ENCODE results near the gene CBLC.

Gene CBLC

DNA sequence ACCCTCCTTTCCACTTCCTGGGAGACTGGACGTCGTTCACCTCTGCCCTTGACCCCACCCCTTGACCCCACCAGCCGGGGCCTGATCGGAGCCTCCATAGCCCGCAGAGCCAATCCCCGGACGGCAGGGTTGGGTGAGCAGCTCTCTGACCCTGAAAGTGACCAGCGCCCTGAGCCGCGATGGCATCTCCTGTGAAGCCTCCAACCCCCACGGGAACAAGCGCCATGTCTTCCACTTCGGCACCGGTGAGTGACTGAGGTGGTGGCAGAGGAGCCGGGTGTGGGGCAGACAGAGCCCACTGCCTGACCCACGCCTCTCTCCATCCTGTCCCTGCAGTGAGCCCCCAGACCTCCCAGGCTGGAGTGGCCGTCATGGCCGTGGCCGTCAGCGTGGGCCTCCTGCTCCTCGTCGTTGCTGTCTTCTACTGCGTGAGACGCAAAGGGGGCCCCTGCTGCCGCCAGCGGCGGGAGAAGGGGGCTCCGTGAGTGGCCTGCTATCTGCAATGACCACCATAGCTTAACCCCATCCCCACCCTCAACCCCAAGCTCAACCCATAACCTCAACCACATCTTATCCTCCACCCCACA is 41.6 kb downstream of the CBLC start:
- Histone ChIP-seq H3K27me3 (ENCODE audit: insufficient read depth, low read length, poor library complexity) (no peaks in the 10 kb centered on the region), H3K36me3 (ENCODE audit: insufficient read depth, low read length) (no peaks in the 10 kb centered on the region), H3K4me2 (ENCODE audit: insufficient read depth, low read length) (no peak overlapping the region), H3K4me1 (ENCODE audit: insufficient read depth, low read length) (no peaks in the 10 kb centered on the region), H4K20me1 (ENCODE audit: insufficient read depth, low read length) (no peaks in the 10 kb centered on the region), H3K9ac (ENCODE audit: low read depth, low read length) (no peak overlapping the region), H3K79me2 (ENCODE audit: insufficient read depth, low read length) (no peaks in the 10 kb centered on the region), H3K4me3 (ENCODE audit: low read depth in 1 of 2, low read length in 2 of 2) (no peak overlapping the region), H2AFZ (ENCODE audit: low read depth, low read length) (no peak overlapping the region), H3K9me3 (ENCODE audit: insufficient read depth, low read length, severe bottlenecking) (no peaks in the 10 kb centered on the region), H3K27ac (ENCODE audit: low read length) (no peak overlapping the region)
- DNase-seq = no peak
- TF ChIP-seq, protein P1, sequence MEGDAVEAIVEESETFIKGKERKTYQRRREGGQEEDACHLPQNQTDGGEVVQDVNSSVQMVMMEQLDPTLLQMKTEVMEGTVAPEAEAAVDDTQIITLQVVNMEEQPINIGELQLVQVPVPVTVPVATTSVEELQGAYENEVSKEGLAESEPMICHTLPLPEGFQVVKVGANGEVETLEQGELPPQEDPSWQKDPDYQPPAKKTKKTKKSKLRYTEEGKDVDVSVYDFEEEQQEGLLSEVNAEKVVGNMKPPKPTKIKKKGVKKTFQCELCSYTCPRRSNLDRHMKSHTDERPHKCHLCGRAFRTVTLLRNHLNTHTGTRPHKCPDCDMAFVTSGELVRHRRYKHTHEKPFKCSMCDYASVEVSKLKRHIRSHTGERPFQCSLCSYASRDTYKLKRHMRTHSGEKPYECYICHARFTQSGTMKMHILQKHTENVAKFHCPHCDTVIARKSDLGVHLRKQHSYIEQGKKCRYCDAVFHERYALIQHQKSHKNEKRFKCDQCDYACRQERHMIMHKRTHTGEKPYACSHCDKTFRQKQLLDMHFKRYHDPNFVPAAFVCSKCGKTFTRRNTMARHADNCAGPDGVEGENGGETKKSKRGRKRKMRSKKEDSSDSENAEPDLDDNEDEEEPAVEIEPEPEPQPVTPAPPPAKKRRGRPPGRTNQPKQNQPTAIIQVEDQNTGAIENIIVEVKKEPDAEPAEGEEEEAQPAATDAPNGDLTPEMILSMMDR (IDR thresholded peaks at IDR 0.05; ENCODE audit: borderline replicate concordance, extremely low read depth, low read length, poor library complexity, severe bottlenecking) = no peak
- TF ChIP-seq EZH2 (IDR thresholded peaks at IDR 0.05; ENCODE audit: borderline replicate concordance, low read depth, low read length, severe bottlenecking) = no peak
- no peak for ATAC-seq (ENCODE audit: insufficient read depth, low read depth)

DNA sequence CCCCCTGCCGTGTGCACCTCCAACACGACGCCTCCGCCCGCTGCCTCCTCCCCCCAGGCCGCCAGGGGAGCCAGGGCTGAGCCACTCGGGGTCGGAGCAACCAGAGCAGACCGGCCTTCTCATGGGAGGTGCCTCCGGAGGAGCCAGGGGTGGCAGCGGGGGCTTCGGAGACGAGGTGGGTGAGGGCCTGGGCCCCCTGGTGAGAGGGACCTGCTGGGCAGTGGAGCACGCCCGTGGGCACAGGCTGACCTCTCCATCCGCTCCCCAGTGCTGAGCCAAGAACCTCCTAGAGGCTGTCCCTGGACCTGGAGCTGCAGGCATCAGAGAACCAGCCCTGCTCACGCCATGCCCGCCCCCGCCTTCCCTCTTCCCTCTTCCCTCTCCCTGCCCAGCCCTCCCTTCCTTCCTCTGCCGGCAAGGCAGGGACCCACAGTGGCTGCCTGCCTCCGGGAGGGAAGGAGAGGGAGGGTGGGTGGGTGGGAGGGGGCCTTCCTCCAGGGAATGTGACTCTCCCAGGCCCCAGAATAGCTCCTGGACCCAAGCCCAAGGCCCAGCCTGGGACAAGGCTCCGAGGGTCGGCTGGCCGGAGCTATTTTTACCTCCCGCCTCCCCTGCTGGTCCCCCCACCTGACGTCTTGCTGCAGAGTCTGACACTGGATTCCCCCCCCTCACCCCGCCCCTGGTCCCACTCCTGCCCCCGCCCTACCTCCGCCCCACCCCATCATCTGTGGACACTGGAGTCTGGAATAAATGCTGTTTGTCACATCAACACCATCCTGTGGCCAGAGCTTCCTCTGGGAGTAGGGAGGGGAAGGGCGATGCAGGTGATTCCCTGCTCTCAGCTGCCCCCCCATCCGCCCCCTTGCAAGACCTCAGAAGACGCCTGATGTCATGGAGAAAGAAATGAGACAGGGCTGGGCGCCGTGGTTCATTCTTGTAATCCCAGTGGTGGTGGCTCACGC is 43.2 kb downstream of the CBLC start:
- no peaks in the 10 kb centered on the region for H3K79me2 ChIP-seq (ENCODE audit: insufficient read depth, low read length)
- no peak overlapping the region for H3K27ac ChIP-seq (ENCODE audit: low read length)
- no peak for TF ChIP-seq EZH2 (IDR thresholded peaks at IDR 0.05; ENCODE audit: borderline replicate concordance, low read depth, low read length, severe bottlenecking)
- TF ChIP-seq, protein P1 (IDR thresholded peaks at IDR 0.05; ENCODE audit: borderline replicate concordance, extremely low read depth, low read length, poor library complexity, severe bottlenecking) = no peak
- H2AFZ ChIP-seq (ENCODE audit: low read depth, low read length) = no peak overlapping the region
- H3K9ac ChIP-seq (ENCODE audit: low read depth, low read length) = no peak overlapping the region
- H3K27me3 ChIP-seq (ENCODE audit: insufficient read depth, low read length, poor library complexity) = no peaks in the 10 kb centered on the region
- ATAC-seq (ENCODE audit: insufficient read depth, low read depth) (no peak), DNase-seq (no peak)
- H3K4me3 ChIP-seq (ENCODE audit: low read depth in 1 of 2, low read length in 2 of 2) = no peak overlapping the region
- no peaks in the 10 kb centered on the region for H4K20me1 ChIP-seq (ENCODE audit: insufficient read depth, low read length)
- H3K4me2 ChIP-seq (ENCODE audit: insufficient read depth, low read length) = no peak overlapping the region
- no peaks in the 10 kb centered on the region for H3K36me3 ChIP-seq (ENCODE audit: insufficient read depth, low read length)
- no peaks in the 10 kb centered on the region for H3K9me3 ChIP-seq (ENCODE audit: insufficient read depth, low read length, severe bottlenecking)
- no peaks in the 10 kb centered on the region for H3K4me1 ChIP-seq (ENCODE audit: insufficient read depth, low read length)

DNA sequence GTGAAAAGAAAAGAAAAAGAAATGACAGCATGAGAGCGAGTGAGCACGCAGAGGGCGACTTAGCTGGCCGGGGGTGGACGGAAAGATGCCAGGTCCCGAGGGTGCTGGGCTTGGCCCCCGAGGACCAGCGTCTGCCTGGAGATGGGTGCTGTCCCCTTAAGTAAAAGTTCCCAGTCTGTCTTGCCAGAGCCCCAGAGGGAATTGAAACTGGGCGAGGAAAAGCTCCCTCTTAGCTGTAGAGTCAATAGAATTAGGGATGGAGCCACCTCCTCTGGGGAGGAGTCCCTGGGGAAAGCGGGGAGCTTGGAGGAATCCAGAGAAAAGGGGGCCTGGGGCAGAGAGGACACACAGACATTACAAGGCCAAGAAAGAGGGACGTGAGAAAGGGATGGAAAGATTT is 44.5 kb downstream of the CBLC start:
- no peak for TF ChIP-seq EZH2 (IDR thresholded peaks at IDR 0.05; ENCODE audit: borderline replicate concordance, low read depth, low read length, severe bottlenecking)
- TF ChIP-seq, protein P1 (IDR thresholded peaks at IDR 0.05; ENCODE audit: borderline replicate concordance, extremely low read depth, low read length, poor library complexity, severe bottlenecking) = no peak
- Histone ChIP-seq H4K20me1 (ENCODE audit: insufficient read depth, low read length) (no peaks in the 10 kb centered on the region), H3K4me1 (ENCODE audit: insufficient read depth, low read length) (no peaks in the 10 kb centered on the region), H3K4me3 (ENCODE audit: low read depth in 1 of 2, low read length in 2 of 2) (no peak overlapping the region), H3K27ac (ENCODE audit: low read length) (no peak overlapping the region), H3K27me3 (ENCODE audit: insufficient read depth, low read length, poor library complexity) (no peaks in the 10 kb centered on the region), H3K9me3 (ENCODE audit: insufficient read depth, low read length, severe bottlenecking) (no peaks in the 10 kb centered on the region), H2AFZ (ENCODE audit: low read depth, low read length) (no peak overlapping the region), H3K9ac (ENCODE audit: low read depth, low read length) (no peak overlapping the region), H3K36me3 (ENCODE audit: insufficient read depth, low read length) (no peaks in the 10 kb centered on the region), H3K79me2 (ENCODE audit: insufficient read depth, low read length) (no peaks in the 10 kb centered on the region), H3K4me2 (ENCODE audit: insufficient read depth, low read length) (no peak overlapping the region)
- DNase-seq = no peak
- no peak for ATAC-seq (ENCODE audit: insufficient read depth, low read depth)

Data from DND-41 (cell line).